ENCODE measurements around the gene RMI1.

The RMI1 gene

GRCh38 chr9:83956086-83956435, 24.5 kb upstream of the RMI1 start:
- peak; percentile 41 for DNase-seq (ENCODE audit: insufficient read length)
- peak; percentile 40 for FAIRE-seq
- no peak for TF ChIP-seq POLR2A (IDR thresholded peaks at IDR 0.05; ENCODE audit: low read depth, low read length)
- no peak for TF ChIP-seq TAF1 (IDR thresholded peaks at IDR 0.05; ENCODE audit: borderline replicate concordance, low read depth, low read length)
- TF ChIP-seq POLR2AphosphoS5 (IDR thresholded peaks at IDR 0.05; ENCODE audit: low read depth, low read length): no peak

GRCh38 chr9:83956436-83957247, 24.0 kb upstream of the RMI1 start:
- TF ChIP-seq POLR2A (IDR thresholded peaks at IDR 0.05; ENCODE audit: low read depth, low read length) (peak; percentile 64; the same call in 1 of the 2 replicates), TAF1 (IDR thresholded peaks at IDR 0.05; ENCODE audit: borderline replicate concordance, low read depth, low read length) (0 out of 2 replicates have a peak, but pooled peaks have one; percentile 34), POLR2AphosphoS5 (IDR thresholded peaks at IDR 0.05; ENCODE audit: low read depth, low read length) (peak; percentile 44; the same call in 1 of the 2 replicates)
- FAIRE-seq (peak; percentile 33), DNase-seq (ENCODE audit: insufficient read length) (peak; percentile 60)

- FAIRE-seq (peak; percentile 5), DNase-seq (ENCODE audit: insufficient read length) (no peak)
- no peak for TF ChIP-seq POLR2AphosphoS5 (IDR thresholded peaks at IDR 0.05; ENCODE audit: low read depth, low read length)
- no peak for TF ChIP-seq TAF1 (IDR thresholded peaks at IDR 0.05; ENCODE audit: borderline replicate concordance, low read depth, low read length)
- TF ChIP-seq POLR2A (IDR thresholded peaks at IDR 0.05; ENCODE audit: low read depth, low read length): no peak
Measured at GRCh38 chr9:83957248-83957513, 23.4 kb upstream of the RMI1 start.

GRCh38 chr9:83959061-83959460, 21.5 kb upstream of the RMI1 start:
- FAIRE-seq (no peak), DNase-seq (ENCODE audit: insufficient read length) (no peak)
- no peak for TF ChIP-seq POLR2A (IDR thresholded peaks at IDR 0.05; ENCODE audit: low read depth, low read length)
- TF ChIP-seq TAF1 (IDR thresholded peaks at IDR 0.05; ENCODE audit: borderline replicate concordance, low read depth, low read length): no peak
- TF ChIP-seq POLR2AphosphoS5 (IDR thresholded peaks at IDR 0.05; ENCODE audit: low read depth, low read length): no peak

GRCh38 chr9:83960991-83961390, 19.6 kb upstream of the RMI1 start:
- DNase-seq (ENCODE audit: insufficient read length) (no peak), FAIRE-seq (no peak)
- TF ChIP-seq POLR2AphosphoS5 (IDR thresholded peaks at IDR 0.05; ENCODE audit: low read depth, low read length): no peak
- TF ChIP-seq POLR2A (IDR thresholded peaks at IDR 0.05; ENCODE audit: low read depth, low read length): no peak
- TF ChIP-seq TAF1 (IDR thresholded peaks at IDR 0.05; ENCODE audit: borderline replicate concordance, low read depth, low read length): no peak

GRCh38 chr9:83962165-83962564, 18.4 kb upstream of the RMI1 start:
- FAIRE-seq (no peak), DNase-seq (ENCODE audit: insufficient read length) (no peak)
- no peak for TF ChIP-seq POLR2A (IDR thresholded peaks at IDR 0.05; ENCODE audit: low read depth, low read length)
- TF ChIP-seq TAF1 (IDR thresholded peaks at IDR 0.05; ENCODE audit: borderline replicate concordance, low read depth, low read length): no peak
- no peak for TF ChIP-seq POLR2AphosphoS5 (IDR thresholded peaks at IDR 0.05; ENCODE audit: low read depth, low read length)

- DNase-seq (ENCODE audit: insufficient read length) (no peak), FAIRE-seq (no peak)
- TF ChIP-seq POLR2AphosphoS5 (IDR thresholded peaks at IDR 0.05; ENCODE audit: low read depth, low read length) (peak; percentile 90), TAF1 (IDR thresholded peaks at IDR 0.05; ENCODE audit: borderline replicate concordance, low read depth, low read length) (no peak), POLR2A (IDR thresholded peaks at IDR 0.05; ENCODE audit: low read depth, low read length) (peak; percentile 69; the same call in 1 of the 2 replicates)
Measured at GRCh38 chr9:83964973-83965349, 15.6 kb upstream of the RMI1 start.

GRCh38 chr9:83965350-83966208, 15.0 kb upstream of the RMI1 start:
- peak; percentile 34; the same call in 1 of the 2 replicates for TF ChIP-seq POLR2A (IDR thresholded peaks at IDR 0.05; ENCODE audit: low read depth, low read length)
- no peak; the same call in 1 of the 2 replicates for TF ChIP-seq POLR2AphosphoS5 (IDR thresholded peaks at IDR 0.05; ENCODE audit: low read depth, low read length)
- FAIRE-seq: no peak
- no peak for DNase-seq (ENCODE audit: insufficient read length)

- FAIRE-seq: no peak
- TF ChIP-seq TAF1 (IDR thresholded peaks at IDR 0.05; ENCODE audit: borderline replicate concordance, low read depth, low read length) (no peak), POLR2AphosphoS5 (IDR thresholded peaks at IDR 0.05; ENCODE audit: low read depth, low read length) (peak; percentile 79; the same call in 1 of the 2 replicates), POLR2A (IDR thresholded peaks at IDR 0.05; ENCODE audit: low read depth, low read length) (peak; percentile 9; the same call in 1 of the 2 replicates)
- no peak for DNase-seq (ENCODE audit: insufficient read length)
Measured at GRCh38 chr9:83966209-83966582, 14.4 kb upstream of the RMI1 start.

- DNase-seq (ENCODE audit: insufficient read length): no peak
- no peak for FAIRE-seq
- TF ChIP-seq POLR2AphosphoS5 (IDR thresholded peaks at IDR 0.05; ENCODE audit: low read depth, low read length) (peak; percentile 47), POLR2A (IDR thresholded peaks at IDR 0.05; ENCODE audit: low read depth, low read length) (peak; percentile 56), TAF1 (IDR thresholded peaks at IDR 0.05; ENCODE audit: borderline replicate concordance, low read depth, low read length) (no peak)
Measured at GRCh38 chr9:83967073-83967472, 13.5 kb upstream of the RMI1 start.

GRCh38 chr9:83969602-83970001, 11.0 kb upstream of the RMI1 start:
- DNase-seq (ENCODE audit: insufficient read length) (no peak), FAIRE-seq (no peak)
- TF ChIP-seq POLR2A (IDR thresholded peaks at IDR 0.05; ENCODE audit: low read depth, low read length) (no peak), TAF1 (IDR thresholded peaks at IDR 0.05; ENCODE audit: borderline replicate concordance, low read depth, low read length) (no peak), POLR2AphosphoS5 (IDR thresholded peaks at IDR 0.05; ENCODE audit: low read depth, low read length) (no peak)
